ENCODE results near the gene LRRC3B.

The LRRC3B gene

GRCh38 chr3:26590919-26591484, 31.6 kb upstream of the LRRC3B start:
- Histone ChIP-seq H3K9me2 (replicated peaks; ENCODE audit: low read depth, low read length) (no peaks in the 10 kb centered on the region), H3K4me3 (ENCODE audit: low read length, poor library complexity, severe bottlenecking) (no peak overlapping the region), H3K9me3 (ENCODE audit: insufficient read depth, low read depth, low read length) (no peaks in the 10 kb centered on the region), H3K36me3 (ENCODE audit: insufficient read depth, low read length) (no peaks in the 10 kb centered on the region), H3F3A (ENCODE audit: low read depth) (no peaks in the 10 kb centered on the region), H3K4me2 (ENCODE audit: low read depth, low read length, poor library complexity, severe bottlenecking) (no peak overlapping the region), H3K9ac (ENCODE audit: low read depth, low read length, poor library complexity, severe bottlenecking) (no peak overlapping the region), H3K27me3 (ENCODE audit: insufficient read depth, low read length, poor library complexity, severe bottlenecking) (no peaks in the 10 kb centered on the region), H2AFZ (ENCODE audit: low read length) (no peak overlapping the region), H4K20me1 (ENCODE audit: insufficient read depth, low read length, poor library complexity, severe bottlenecking) (no peaks in the 10 kb centered on the region), H3K4me1 (ENCODE audit: insufficient read depth, low read length, poor library complexity, severe bottlenecking) (no peaks in the 10 kb centered on the region), H3K79me2 (ENCODE audit: insufficient read depth, low read length) (no peaks in the 10 kb centered on the region)
- no peak for TF ChIP-seq CTCF (conservative IDR thresholded peaks at IDR 0.05; ENCODE audit: low read length)
- TF ChIP-seq EZH2phosphoT487 (IDR thresholded peaks at IDR 0.05; ENCODE audit: borderline replicate concordance): no peak

GRCh38 chr3:26591926-26592325, 30.6 kb upstream of the LRRC3B start:
- H3K36me3 ChIP-seq (ENCODE audit: insufficient read depth, low read length): no peaks in the 10 kb centered on the region
- no peaks in the 10 kb centered on the region for H3K9me3 ChIP-seq (ENCODE audit: insufficient read depth, low read depth, low read length)
- H3K27me3 ChIP-seq (ENCODE audit: insufficient read depth, low read length, poor library complexity, severe bottlenecking): no peaks in the 10 kb centered on the region
- no peaks in the 10 kb centered on the region for H3F3A ChIP-seq (ENCODE audit: low read depth)
- no peak for TF ChIP-seq EZH2phosphoT487 (IDR thresholded peaks at IDR 0.05; ENCODE audit: borderline replicate concordance)
- TF ChIP-seq CTCF (conservative IDR thresholded peaks at IDR 0.05; ENCODE audit: low read length): no peak
- no peaks in the 10 kb centered on the region for H4K20me1 ChIP-seq (ENCODE audit: insufficient read depth, low read length, poor library complexity, severe bottlenecking)
- H3K9me2 ChIP-seq (replicated peaks; ENCODE audit: low read depth, low read length): no peaks in the 10 kb centered on the region
- H3K4me2 ChIP-seq (ENCODE audit: low read depth, low read length, poor library complexity, severe bottlenecking): no peak overlapping the region
- H2AFZ ChIP-seq (ENCODE audit: low read length): no peak overlapping the region
- no peaks in the 10 kb centered on the region for H3K4me1 ChIP-seq (ENCODE audit: insufficient read depth, low read length, poor library complexity, severe bottlenecking)
- no peaks in the 10 kb centered on the region for H3K79me2 ChIP-seq (ENCODE audit: insufficient read depth, low read length)
- no peak overlapping the region for H3K4me3 ChIP-seq (ENCODE audit: low read length, poor library complexity, severe bottlenecking)
- H3K9ac ChIP-seq (ENCODE audit: low read depth, low read length, poor library complexity, severe bottlenecking): no peak overlapping the region

GRCh38 chr3:26592451-26592850, 30.1 kb upstream of the LRRC3B start:
- Histone ChIP-seq H3K9ac (ENCODE audit: low read depth, low read length, poor library complexity, severe bottlenecking) (no peak overlapping the region), H3K4me2 (ENCODE audit: low read depth, low read length, poor library complexity, severe bottlenecking) (no peak overlapping the region), H3F3A (ENCODE audit: low read depth) (no peaks in the 10 kb centered on the region), H4K20me1 (ENCODE audit: insufficient read depth, low read length, poor library complexity, severe bottlenecking) (no peaks in the 10 kb centered on the region), H2AFZ (ENCODE audit: low read length) (no peak overlapping the region), H3K4me1 (ENCODE audit: insufficient read depth, low read length, poor library complexity, severe bottlenecking) (no peaks in the 10 kb centered on the region), H3K9me2 (replicated peaks; ENCODE audit: low read depth, low read length) (no peaks in the 10 kb centered on the region), H3K79me2 (ENCODE audit: insufficient read depth, low read length) (no peaks in the 10 kb centered on the region), H3K27me3 (ENCODE audit: insufficient read depth, low read length, poor library complexity, severe bottlenecking) (no peaks in the 10 kb centered on the region), H3K36me3 (ENCODE audit: insufficient read depth, low read length) (no peaks in the 10 kb centered on the region), H3K4me3 (ENCODE audit: low read length, poor library complexity, severe bottlenecking) (no peak overlapping the region), H3K9me3 (ENCODE audit: insufficient read depth, low read depth, low read length) (no peaks in the 10 kb centered on the region)
- no peak for TF ChIP-seq EZH2phosphoT487 (IDR thresholded peaks at IDR 0.05; ENCODE audit: borderline replicate concordance)
- no peak for TF ChIP-seq CTCF (conservative IDR thresholded peaks at IDR 0.05; ENCODE audit: low read length)
